HepG2 (cell line): Measurements from ENCODE around the gene PRR20G. TPM values are rescaled to one million over a fixed set of nuclear protein-coding genes. Genes with fewer than 3 reads are reported as not detected.

Source experiments
- ATAC-seq: fragments of 200-7000 bp; cut with Tn5 transposase; 3 replicates; pipeline ENCODE4 v1.9.1; 2020; ENCODE audit warnings: mild to moderate bottlenecking, moderate library complexity
- BruUV-seq: library from RNA; stranded (reverse); fragments of 400-500 nt; replicated peaks from 2 replicates; lab custom pipeline; 2021; lab: Mats Ljungman, UMichigan
- CTCF ChIA-PET: fragments of 300-600 bp; formaldehyde crosslinking; extraction: SDS; loops from one replicate; lab custom pipeline; 2021; ENCODE audit warnings: low total read pairs, inconsistent platforms, low intra/inter-chr PET ratio; lab: Yijun Ruan, JAX
- POLR2A ChIA-PET: fragments of 350-600 bp; sonication (Branson Sonifier 250); formaldehyde crosslinking; loops from one replicate; lab custom pipeline; 2020; ENCODE audit warnings: antibody characterized with exemption, inconsistent platforms; lab: Yijun Ruan, JAX
- DNase-seq: peaks from one replicate; pipeline ENCODE4 v3.0.0-alpha.2; 2015; ENCODE audit warnings: low spot score
- FAIRE-seq: peaks from 3 replicates; lab custom pipeline; 2011; peaks lifted over from hg19 to GRCh38; lab: Jason Lieb, UNC
- H2AFZ ChIP-seq: one replicate; pipeline ENCODE4 v1.6.1; 2011; ENCODE audit warnings: low read length, inconsistent platforms
- H3K27ac ChIP-seq: fragments of 300-600 bp; 3 replicates; pipeline ENCODE4 v1.8.0; 2011; ENCODE audit warnings: mixed run types, mild to moderate bottlenecking, mixed read lengths, low read length, inconsistent platforms; ENCODE audit not compliant: insufficient read depth; ENCODE audit errors: extremely low read length
- H3K27me3 ChIP-seq, 2 experiments: fragments of 200-600 bp in 1 of 2; 2 replicates in 1 of 2; 3 replicates in 1 of 2; pipeline versions ENCODE4 v1.6.0 to v1.8.0; 2011; ENCODE audit warnings: low read length in 2 of 2, mild to moderate bottlenecking in 2 of 2, moderate library complexity in 2 of 2, inconsistent platforms in 1 of 2; ENCODE audit not compliant: insufficient read depth in 2 of 2, control insufficient read depth in 1 of 2
- H3K36me3 ChIP-seq, 2 experiments: fragments of 200-600 bp in 1 of 2; replicated peaks in 1 of 2; 2 replicates in 1 of 2; 3 replicates in 1 of 2; pipeline versions ENCODE4 v1.5.1 to v1.8.0; 2011; ENCODE audit warnings: low read length in 2 of 2, inconsistent platforms in 1 of 2; ENCODE audit not compliant: insufficient read depth in 2 of 2, control insufficient read depth in 1 of 2
- H3K4me1 ChIP-seq: 2 replicates; pipeline ENCODE4 v1.5.1; 2012; ENCODE audit warnings: low read length, inconsistent platforms; ENCODE audit not compliant: insufficient read depth
- H3K4me2 ChIP-seq: 2 replicates; pipeline ENCODE4 v1.6.0; 2011; ENCODE audit warnings: low read depth, low read length, inconsistent platforms
- H3K4me3 ChIP-seq, 3 experiments: fragments of 200-600 bp in 1 of 3; sonication (generic), shearing (Covaris generic) in 1 of 3; replicated peaks in 1 of 3; 2 replicates each; pipeline ENCODE4 v1.5.1; 2011 to 2016; ENCODE audit warnings: low read length in 3 of 3, inconsistent platforms in 2 of 3, low read depth in 2 of 3, mild to moderate bottlenecking in 2 of 3, control low read depth in 1 of 3, mixed read lengths in 1 of 3; ENCODE audit not compliant: insufficient read depth in 1 of 3
- H3K79me2 ChIP-seq: one replicate; pipeline ENCODE4 v1.6.1; 2011; ENCODE audit warnings: low read length, inconsistent platforms; ENCODE audit not compliant: insufficient read depth
- H3K9ac ChIP-seq: 2 replicates; pipeline ENCODE4 v1.6.0; 2011; ENCODE audit warnings: mild to moderate bottlenecking, low read depth, low read length, inconsistent platforms; ENCODE audit not compliant: insufficient read depth
- H3K9me3 ChIP-seq: 2 replicates; pipeline ENCODE4 v1.5.1; 2012; ENCODE audit warnings: mild to moderate bottlenecking, low read length
- H4K20me1 ChIP-seq: 2 replicates; pipeline ENCODE4 v1.6.0; 2011; ENCODE audit warnings: inconsistent platforms, mild to moderate bottlenecking, low read length, moderate library complexity; ENCODE audit not compliant: insufficient read depth
- JUND ChIP-seq: sonication (generic); formaldehyde crosslinking; IDR thresholded peaks from 2 replicates; pipeline ENCODE4 v1.8.0; 2022; ENCODE audit warnings: mild to moderate bottlenecking, missing genetic modification reagents
- PLRG1 ChIP-seq: fragments of 450-650 bp; conservative IDR thresholded peaks from 2 replicates; pipeline ENCODE4 v1.6.1; 2016
- XRCC5 ChIP-seq: fragments of 200-400 bp; formaldehyde crosslinking; optimal IDR thresholded peaks from 2 replicates; pipeline ENCODE3; 2017; ENCODE audit warnings: mild to moderate bottlenecking, low read length
- ZNF136 ChIP-seq: sonication (generic); formaldehyde crosslinking; IDR thresholded peaks from 2 replicates; pipeline ENCODE4 v1.8.1; 2022; ENCODE audit warnings: low read depth, mild to moderate bottlenecking, moderate library complexity, missing genetic modification reagents
- ZNF530 ChIP-seq: sonication (generic); formaldehyde crosslinking; IDR thresholded peaks from 2 replicates; pipeline ENCODE4 v1.5.0; 2020; ENCODE audit warnings: low read depth, mild to moderate bottlenecking, missing genetic modification reagents
- WGBS: methylation state at CpG from one replicate; pipeline ENCODE4 v1.1.6; 2017; ENCODE audit warnings: low lambda C conversion rate; 5-methylcytosine and 5-hydroxymethylcytosine counted together
- in situ Hi-C: cut with HindIII; loops from 2 replicates; pipeline ENCODE4 v1.10.0; 2017; ENCODE audit warnings: low pct_unique_long_range_greater_than_20kb; ENCODE audit not compliant: extremely low pct_ligation_motif_present
- intact Hi-C: fragments of 100-400 bp; cut with micrococcal nuclease; formaldehyde crosslinking; loops from one replicate; pipeline ENCODE4 v1.10.0; 2022; ENCODE audit not compliant: unreplicated experiment
- polyA plus RNA-seq, 8 experiments: library from polyadenylated mRNA; depleted of rRNA in 3 of 8; stranded (reverse) in 7 of 8; unstranded in 1 of 8; fragments of >200 nt; fragmentation: Illumina TruSeq in 4 of 8; extraction: Trizol in 4 of 8; gene quantifications; 2 replicates each; pipeline versions ENCODE4 v1.2.1 to v1.2.3, GENCODE V29; 2011 to 2016; ENCODE audit warnings: low read depth in 4 of 8, missing spikeins in 1 of 8, mixed read lengths in 1 of 8; ENCODE audit not compliant: insufficient read depth in 1 of 8
- total RNA-seq, 5 experiments: library from RNA; depleted of rRNA; stranded (reverse); fragments of >200 nt; fragmentation: Illumina TruSeq; extraction: Trizol; gene quantifications; 2 replicates each; pipeline ENCODE4 v1.2.3, GENCODE V29; 2016; ENCODE audit warnings: low read depth in 1 of 5
- TF ChIP-seq, protein P1 (sequence below): sonication (generic); formaldehyde crosslinking; IDR thresholded peaks from 2 replicates; pipeline ENCODE4 v1.5.0; 2020; ENCODE audit warnings: mild to moderate bottlenecking, missing genetic modification reagents
- TF ChIP-seq, protein P2 (sequence below): sonication (generic); formaldehyde crosslinking; conservative IDR thresholded peaks from 2 replicates; pipeline ENCODE4 v1.4.0; 2020; ENCODE audit warnings: missing genetic modification reagents
- TF ChIP-seq, protein P3 (sequence below): IDR thresholded peaks from 2 replicates; pipeline ENCODE4 v1.6.1; 2016; ENCODE audit warnings: low read depth, missing genetic modification reagents, missing compliant biosample characterization
- TF ChIP-seq, protein P4 (sequence below): sonication (generic); formaldehyde crosslinking; IDR thresholded peaks from 2 replicates; pipeline ENCODE4 v1.4.0; 2020; ENCODE audit warnings: missing genetic modification reagents

PRR20G gene
- total and polyA plus RNA-seq, 2 of the 13 experiments (the other 11 are each of a cell fraction or from before 2014, with no cell fraction given) = not detected

DNA sequence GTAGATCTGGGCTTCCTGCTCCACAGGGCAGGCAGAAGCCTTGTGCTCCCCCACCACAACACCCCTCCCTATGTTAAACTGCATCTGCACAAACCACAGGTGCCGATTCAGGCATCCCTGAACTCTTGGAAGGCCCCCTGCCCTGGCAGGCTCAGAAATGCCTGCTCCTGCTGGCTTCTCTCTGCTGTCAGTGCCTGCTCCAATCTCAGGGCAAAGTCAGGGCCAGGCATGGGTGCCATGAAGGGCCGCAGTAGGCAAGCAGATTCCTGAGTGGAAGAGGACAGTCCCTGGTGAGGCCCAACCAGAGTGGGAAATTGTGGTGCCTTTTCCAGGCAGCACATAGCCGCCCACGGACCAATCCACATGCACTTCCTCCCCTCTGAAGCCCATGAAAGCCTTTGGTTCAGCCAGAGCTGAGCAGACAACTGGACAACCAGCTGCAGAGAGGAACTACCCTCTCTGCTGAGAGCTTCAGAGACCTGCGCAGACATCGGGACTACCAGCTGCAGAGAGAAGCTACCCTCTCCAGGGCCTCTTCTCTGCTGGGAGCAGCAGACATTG lies 13.6 kb downstream of the PRR20G start:
- WGBS = 20% methylated on average over 3 of the region's 6 CpGs
- H3K36me3 ChIP-seq = no peaks in the 10 kb centered on the region
- no peak overlapping the region for H3K4me2 ChIP-seq
- TF ChIP-seq, protein P1, sequence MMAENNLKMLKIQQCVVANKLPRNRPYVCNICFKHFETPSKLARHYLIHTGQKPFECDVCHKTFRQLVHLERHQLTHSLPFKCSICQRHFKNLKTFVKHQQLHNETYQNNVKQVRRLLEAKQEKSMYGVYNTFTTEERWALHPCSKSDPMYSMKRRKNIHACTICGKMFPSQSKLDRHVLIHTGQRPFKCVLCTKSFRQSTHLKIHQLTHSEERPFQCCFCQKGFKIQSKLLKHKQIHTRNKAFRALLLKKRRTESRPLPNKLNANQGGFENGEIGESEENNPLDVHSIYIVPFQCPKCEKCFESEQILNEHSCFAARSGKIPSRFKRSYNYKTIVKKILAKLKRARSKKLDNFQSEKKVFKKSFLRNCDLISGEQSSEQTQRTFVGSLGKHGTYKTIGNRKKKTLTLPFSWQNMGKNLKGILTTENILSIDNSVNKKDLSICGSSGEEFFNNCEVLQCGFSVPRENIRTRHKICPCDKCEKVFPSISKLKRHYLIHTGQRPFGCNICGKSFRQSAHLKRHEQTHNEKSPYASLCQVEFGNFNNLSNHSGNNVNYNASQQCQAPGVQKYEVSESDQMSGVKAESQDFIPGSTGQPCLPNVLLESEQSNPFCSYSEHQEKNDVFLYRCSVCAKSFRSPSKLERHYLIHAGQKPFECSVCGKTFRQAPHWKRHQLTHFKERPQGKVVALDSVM (CRISPR knock-in tag) = no peak
- TF ChIP-seq ZNF530 = no peak
- TF ChIP-seq, protein P2, sequence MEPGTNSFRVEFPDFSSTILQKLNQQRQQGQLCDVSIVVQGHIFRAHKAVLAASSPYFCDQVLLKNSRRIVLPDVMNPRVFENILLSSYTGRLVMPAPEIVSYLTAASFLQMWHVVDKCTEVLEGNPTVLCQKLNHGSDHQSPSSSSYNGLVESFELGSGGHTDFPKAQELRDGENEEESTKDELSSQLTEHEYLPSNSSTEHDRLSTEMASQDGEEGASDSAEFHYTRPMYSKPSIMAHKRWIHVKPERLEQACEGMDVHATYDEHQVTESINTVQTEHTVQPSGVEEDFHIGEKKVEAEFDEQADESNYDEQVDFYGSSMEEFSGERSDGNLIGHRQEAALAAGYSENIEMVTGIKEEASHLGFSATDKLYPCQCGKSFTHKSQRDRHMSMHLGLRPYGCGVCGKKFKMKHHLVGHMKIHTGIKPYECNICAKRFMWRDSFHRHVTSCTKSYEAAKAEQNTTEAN = no peak
- TF ChIP-seq, protein P3, sequence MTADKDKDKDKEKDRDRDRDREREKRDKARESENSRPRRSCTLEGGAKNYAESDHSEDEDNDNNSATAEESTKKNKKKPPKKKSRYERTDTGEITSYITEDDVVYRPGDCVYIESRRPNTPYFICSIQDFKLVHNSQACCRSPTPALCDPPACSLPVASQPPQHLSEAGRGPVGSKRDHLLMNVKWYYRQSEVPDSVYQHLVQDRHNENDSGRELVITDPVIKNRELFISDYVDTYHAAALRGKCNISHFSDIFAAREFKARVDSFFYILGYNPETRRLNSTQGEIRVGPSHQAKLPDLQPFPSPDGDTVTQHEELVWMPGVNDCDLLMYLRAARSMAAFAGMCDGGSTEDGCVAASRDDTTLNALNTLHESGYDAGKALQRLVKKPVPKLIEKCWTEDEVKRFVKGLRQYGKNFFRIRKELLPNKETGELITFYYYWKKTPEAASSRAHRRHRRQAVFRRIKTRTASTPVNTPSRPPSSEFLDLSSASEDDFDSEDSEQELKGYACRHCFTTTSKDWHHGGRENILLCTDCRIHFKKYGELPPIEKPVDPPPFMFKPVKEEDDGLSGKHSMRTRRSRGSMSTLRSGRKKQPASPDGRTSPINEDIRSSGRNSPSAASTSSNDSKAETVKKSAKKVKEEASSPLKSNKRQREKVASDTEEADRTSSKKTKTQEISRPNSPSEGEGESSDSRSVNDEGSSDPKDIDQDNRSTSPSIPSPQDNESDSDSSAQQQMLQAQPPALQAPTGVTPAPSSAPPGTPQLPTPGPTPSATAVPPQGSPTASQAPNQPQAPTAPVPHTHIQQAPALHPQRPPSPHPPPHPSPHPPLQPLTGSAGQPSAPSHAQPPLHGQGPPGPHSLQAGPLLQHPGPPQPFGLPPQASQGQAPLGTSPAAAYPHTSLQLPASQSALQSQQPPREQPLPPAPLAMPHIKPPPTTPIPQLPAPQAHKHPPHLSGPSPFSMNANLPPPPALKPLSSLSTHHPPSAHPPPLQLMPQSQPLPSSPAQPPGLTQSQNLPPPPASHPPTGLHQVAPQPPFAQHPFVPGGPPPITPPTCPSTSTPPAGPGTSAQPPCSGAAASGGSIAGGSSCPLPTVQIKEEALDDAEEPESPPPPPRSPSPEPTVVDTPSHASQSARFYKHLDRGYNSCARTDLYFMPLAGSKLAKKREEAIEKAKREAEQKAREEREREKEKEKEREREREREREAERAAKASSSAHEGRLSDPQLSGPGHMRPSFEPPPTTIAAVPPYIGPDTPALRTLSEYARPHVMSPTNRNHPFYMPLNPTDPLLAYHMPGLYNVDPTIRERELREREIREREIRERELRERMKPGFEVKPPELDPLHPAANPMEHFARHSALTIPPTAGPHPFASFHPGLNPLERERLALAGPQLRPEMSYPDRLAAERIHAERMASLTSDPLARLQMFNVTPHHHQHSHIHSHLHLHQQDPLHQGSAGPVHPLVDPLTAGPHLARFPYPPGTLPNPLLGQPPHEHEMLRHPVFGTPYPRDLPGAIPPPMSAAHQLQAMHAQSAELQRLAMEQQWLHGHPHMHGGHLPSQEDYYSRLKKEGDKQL (CRISPR knock-in tag) = no peak
- no peak for TF ChIP-seq ZNF136 (CRISPR knock-in tag)
- TF ChIP-seq, protein P4, sequence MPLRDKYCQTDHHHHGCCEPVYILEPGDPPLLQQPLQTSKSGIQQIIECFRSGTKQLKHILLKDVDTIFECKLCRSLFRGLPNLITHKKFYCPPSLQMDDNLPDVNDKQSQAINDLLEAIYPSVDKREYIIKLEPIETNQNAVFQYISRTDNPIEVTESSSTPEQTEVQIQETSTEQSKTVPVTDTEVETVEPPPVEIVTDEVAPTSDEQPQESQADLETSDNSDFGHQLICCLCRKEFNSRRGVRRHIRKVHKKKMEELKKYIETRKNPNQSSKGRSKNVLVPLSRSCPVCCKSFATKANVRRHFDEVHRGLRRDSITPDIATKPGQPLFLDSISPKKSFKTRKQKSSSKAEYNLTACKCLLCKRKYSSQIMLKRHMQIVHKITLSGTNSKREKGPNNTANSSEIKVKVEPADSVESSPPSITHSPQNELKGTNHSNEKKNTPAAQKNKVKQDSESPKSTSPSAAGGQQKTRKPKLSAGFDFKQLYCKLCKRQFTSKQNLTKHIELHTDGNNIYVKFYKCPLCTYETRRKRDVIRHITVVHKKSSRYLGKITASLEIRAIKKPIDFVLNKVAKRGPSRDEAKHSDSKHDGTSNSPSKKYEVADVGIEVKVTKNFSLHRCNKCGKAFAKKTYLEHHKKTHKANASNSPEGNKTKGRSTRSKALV (CRISPR knock-in tag) = no peak
- TF ChIP-seq XRCC5 = no peak
- no peak for TF ChIP-seq JUND (CRISPR knock-in tag)
- no peak for TF ChIP-seq PLRG1
- no peak overlapping the region for H3K4me3 ChIP-seq
- ATAC-seq (no peak), FAIRE-seq (no peak), DNase-seq (no peak)
- CTCF ChIA-PET = no interaction called here
- H3K9me3 ChIP-seq = peaks cover 6% of the 10 kb centered on the region; the same call in 1 of the 2 replicates
- no peaks in the 10 kb centered on the region for H3K27me3 ChIP-seq
- H2AFZ ChIP-seq = no peak overlapping the region
- no peaks in the 10 kb centered on the region for H4K20me1 ChIP-seq
- intact Hi-C loops = no loop called here
- H3K27ac ChIP-seq = no peak overlapping the region
- H3K79me2 ChIP-seq = no peaks in the 10 kb centered on the region
- H3K4me1 ChIP-seq = no peaks in the 10 kb centered on the region
- in situ Hi-C loops = no loop called here
- no TSS peak for BruUV-seq
- H3K9ac ChIP-seq = no peak overlapping the region
- POLR2A ChIA-PET = no interaction called here
